ENCODE measurements around the gene ZNF554.

DNA sequence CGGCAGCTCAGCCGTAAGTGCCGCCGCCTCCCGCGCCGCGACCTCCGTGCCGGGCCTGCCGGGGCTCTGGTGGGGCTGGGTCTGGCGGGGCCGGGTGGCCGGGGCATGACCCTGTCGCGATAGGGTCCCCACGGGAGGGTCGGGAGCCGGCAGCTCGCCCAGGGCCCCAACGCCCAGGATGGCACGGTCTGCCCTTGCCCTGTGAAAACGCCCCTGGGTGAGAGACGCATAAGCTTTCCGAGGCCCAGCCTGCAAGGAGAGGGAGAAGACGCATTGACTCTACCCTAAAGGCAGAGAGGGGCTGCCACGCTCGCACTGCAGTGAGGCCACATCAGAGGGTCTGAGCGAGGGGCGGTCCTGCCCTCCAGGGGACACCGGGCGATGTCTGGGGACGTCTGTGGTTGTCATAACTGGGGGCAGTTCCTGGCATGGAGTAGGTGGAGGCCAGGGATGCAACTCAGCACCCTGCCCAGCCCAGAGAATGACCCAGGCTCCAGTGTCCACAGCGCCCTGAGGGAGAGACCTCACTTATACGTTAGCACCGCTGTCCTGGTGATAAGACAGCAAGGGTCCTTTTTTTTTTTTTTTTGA lies 539 bp downstream of the ZNF554 start:
- TF ChIP-seq CTCF (IDR thresholded peaks at IDR 0.05), result no peak
- TF ChIP-seq POLR2A (IDR thresholded peaks at IDR 0.05), result no peak

All from esophagus squamous epithelium (tissue), 4 donors.